RCC 7860 (cell line): ENCODE measurements around the gene SEMA4A.

Experiments
- DNase-seq: peaks from one replicate; pipeline ENCODE4 v3.0.0-alpha.2; 2015; ENCODE audit warnings: low spot score
- FAIRE-seq: peaks from 2 replicates; lab custom pipeline; 2012; peaks lifted over from hg19 to GRCh38; lab: Jason Lieb, UNC

The SEMA4A gene

DNA sequence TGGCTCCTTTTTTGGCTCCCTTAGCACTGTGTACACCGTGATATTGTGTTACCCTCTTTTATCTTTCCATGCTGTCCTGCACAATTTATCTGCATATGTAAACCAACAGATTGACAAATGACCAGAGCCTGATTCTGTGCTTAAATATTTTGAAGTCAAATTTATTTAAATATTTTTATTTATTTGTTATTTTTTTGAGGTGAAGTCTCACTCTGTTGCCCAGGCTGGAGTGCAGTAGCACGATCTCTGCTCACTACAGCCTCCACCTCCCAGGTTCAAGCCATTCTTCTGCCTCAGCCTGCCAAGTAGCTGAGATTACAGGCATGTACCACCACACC lies 72.3 kb downstream of the SEMA4A start:
- no peak for FAIRE-seq
- DNase-seq, result no peak

DNA sequence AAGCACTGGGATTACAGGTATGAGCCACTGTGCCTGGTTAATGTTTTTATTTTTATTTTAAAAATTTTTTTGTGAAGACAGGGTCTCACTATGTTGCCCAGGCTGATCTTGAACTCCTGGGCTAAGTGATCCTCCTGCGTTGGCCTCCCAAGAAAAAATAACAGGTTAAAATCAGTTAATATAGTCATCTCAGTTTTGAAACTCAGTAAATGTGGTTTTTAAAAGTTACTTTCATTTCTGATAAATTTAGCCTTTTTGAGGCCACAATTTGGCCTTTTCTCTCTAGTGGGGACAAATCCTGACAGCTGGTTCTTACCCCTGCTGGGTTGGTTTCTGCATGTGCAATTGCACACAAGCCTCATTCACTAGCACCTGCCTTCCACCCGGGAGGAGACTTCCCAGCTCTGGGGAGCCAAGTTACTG lies 72.7 kb downstream of the SEMA4A start:
- DNase-seq (no peak), FAIRE-seq (no peak)

DNA sequence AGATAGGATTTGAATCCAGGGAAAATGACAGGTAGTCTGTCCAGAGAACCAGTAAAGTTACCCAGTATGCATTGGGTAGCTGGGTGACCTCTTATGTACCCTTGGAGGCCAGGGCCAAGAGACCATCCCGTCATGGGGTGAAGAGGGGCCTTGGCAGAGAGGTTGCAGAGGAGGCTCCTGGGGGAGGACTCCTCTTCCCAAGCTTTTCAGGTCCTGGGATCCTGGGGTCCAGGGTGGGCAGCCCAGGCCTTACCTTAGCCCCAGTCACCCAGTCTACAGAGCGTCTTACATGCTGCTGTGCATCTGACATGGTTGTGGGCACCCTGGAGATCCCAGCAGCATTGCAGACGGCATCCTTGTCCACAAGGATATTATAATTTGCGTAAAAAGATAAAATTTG lies 73.4 kb downstream of the SEMA4A start:
- FAIRE-seq (no peak), DNase-seq (no peak)
